HG02759 (cell line): ENCODE data around the gene S100A16.

Experiments
- ATAC-seq: cut with Tn5 transposase; IDR thresholded peaks from one replicate; pipeline ENCODE4 v1.9.1; 2021; ENCODE audit warnings: mild to moderate bottlenecking, moderate library complexity; ENCODE audit not compliant: unreplicated experiment

The S100A16 gene

GRCh38 chr1:153638261-153638660 lies 25.3 kb upstream of the S100A16 start:
- no peak for ATAC-seq

GRCh38 chr1:153636312-153636711 lies 23.4 kb upstream of the S100A16 start:
- ATAC-seq, result no peak

GRCh38 chr1:153635872-153636271 lies 22.9 kb upstream of the S100A16 start:
- ATAC-seq, result no peak

GRCh38 chr1:153633754-153634665 lies 21.1 kb upstream of the S100A16 start, which contains the start of gene CHTOP:
CHTOP (plus strand) TSS chr1:153634066; CDS start chr1:153636589, 2,523 bp downstream.
- peak; percentile 91 for ATAC-seq

- peak; percentile 6 for ATAC-seq
Observed at GRCh38 chr1:153633161-153633753, 20.3 kb upstream of the S100A16 start.

GRCh38 chr1:153631047-153632022 lies 18.4 kb upstream of the S100A16 start:
- no peak for ATAC-seq

GRCh38 chr1:153630384-153630783 lies 17.4 kb upstream of the S100A16 start:
- ATAC-seq, result no peak

- ATAC-seq, result no peak
Observed at GRCh38 chr1:153629971-153630370, 17.0 kb upstream of the S100A16 start.

- no peak for ATAC-seq
Observed at GRCh38 chr1:153629343-153629665, 16.4 kb upstream of the S100A16 start.

- ATAC-seq, result no peak
Observed at GRCh38 chr1:153628638-153629342, 15.9 kb upstream of the S100A16 start.

- ATAC-seq, result no peak
Observed at GRCh38 chr1:153627715-153628626, 15.0 kb upstream of the S100A16 start, which contains the start of gene S100A1. S100A1 (plus strand) TSS chr1:153628434; CDS start chr1:153630522, 2,088 bp downstream.

- no peak for ATAC-seq
Observed at GRCh38 chr1:153626904-153627714, 14.2 kb upstream of the S100A16 start, which contains the start of gene S100A13. S100A13 (minus strand) TSS chr1:153627505; CDS start chr1:153626472, 1,033 bp downstream.

GRCh38 chr1:153626477-153626903 lies 13.6 kb upstream of the S100A16 start:
- ATAC-seq, result no peak

- ATAC-seq, result no peak
Observed at GRCh38 chr1:153624965-153625611, 12.2 kb upstream of the S100A16 start.

- ATAC-seq, result no peak
Observed at GRCh38 chr1:153623101-153623500, 10.2 kb upstream of the S100A16 start.

GRCh38 chr1:153619171-153619570 lies 6.2 kb upstream of the S100A16 start:
- ATAC-seq, result no peak

- peak; percentile 67 for ATAC-seq
Observed at GRCh38 chr1:153617663-153618062, 4.7 kb upstream of the S100A16 start.

- no peak for ATAC-seq
Observed at GRCh38 chr1:153616917-153617311, 4.0 kb upstream of the S100A16 start.
